Spleen (tissue), 11 donors: ENCODE data around the gene CHMP2B. TPM values are rescaled to one million over a fixed set of nuclear protein-coding genes. Genes with fewer than 3 reads are reported as not detected.

Experiments used
- DNase-seq: peaks from one replicate; pipeline ENCODE4 v3.0.0-alpha.2; 2020
- H3K27ac ChIP-seq, 8 donors: fragments of 200-600 bp; sonication (generic) in 7 of 8; 1 replicate in 4 of 8; 2 replicates in 4 of 8; pipeline versions ENCODE4 v1.5.0 to v1.8.0; 2016 to 2021; ENCODE audit warnings: inconsistent platforms in 4 of 8, mild to moderate bottlenecking in 4 of 8, moderate library complexity in 1 of 8
- H3K27me3 ChIP-seq, 7 donors: fragments of 200-600 bp; sonication (generic) in 6 of 7; replicated peaks in 1 of 7; 1 replicate in 4 of 7; 2 replicates in 3 of 7; pipeline versions ENCODE4 v1.5.0 to v1.8.0; 2016 to 2021; ENCODE audit warnings: inconsistent platforms in 3 of 7, mild to moderate bottlenecking in 1 of 7
- H3K36me3 ChIP-seq, 6 donors: fragments of 200-600 bp; sonication (generic) in 5 of 6; 1 replicate in 4 of 6; 2 replicates in 2 of 6; pipeline versions ENCODE4 v1.5.0 to v1.8.0; 2016 to 2021; ENCODE audit warnings: inconsistent platforms in 2 of 6
- H3K4me1 ChIP-seq, 6 donors: fragments of 200-600 bp; sonication (generic) in 5 of 6; 1 replicate in 3 of 6; 2 replicates in 3 of 6; pipeline versions ENCODE4 v1.5.0 to v1.8.0; 2016 to 2021; ENCODE audit warnings: inconsistent platforms in 3 of 6
- H3K4me3 ChIP-seq, 8 donors: fragments of 200-600 bp; sonication (generic) in 7 of 8; 1 replicate in 4 of 8; 2 replicates in 4 of 8; pipeline versions ENCODE4 v1.5.0 to v1.8.0; 2016 to 2021; ENCODE audit warnings: inconsistent platforms in 4 of 8, mild to moderate bottlenecking in 4 of 8, moderate library complexity in 2 of 8
- H3K9me3 ChIP-seq, 8 donors: fragments of 200-600 bp; sonication (generic) in 7 of 8; 1 replicate in 4 of 8; 2 replicates in 4 of 8; pipeline versions ENCODE4 v1.5.0 to v1.8.0; 2016 to 2021; ENCODE audit warnings: inconsistent platforms in 4 of 8
- POLR2A ChIP-seq, 3 donors: fragments of 450-650 bp; IDR thresholded peaks; one replicate each; pipeline ENCODE4 v1.5.1; 2017; ENCODE audit warnings: antibody characterized with exemption in 3 of 3, mild to moderate bottlenecking in 1 of 3
- POLR2AphosphoS5 ChIP-seq, 3 donors: sonication (generic); formaldehyde crosslinking; IDR thresholded peaks; one replicate each; pipeline ENCODE4 v1.5.1; 2017; ENCODE audit warnings: antibody characterized with exemption in 3 of 3
- WGBS, 5 donors: extraction: QIAGEN DNeasy Blood & Tissue Kit in 3 of 5; methylation state at CpG; one replicate each; pipeline versions ENCODE4 v1.1.5 to v1.1.7; 2013 to 2018; 5-methylcytosine and 5-hydroxymethylcytosine counted together
- intact Hi-C: fragments of 100-400 bp; cut with DNase I; formaldehyde crosslinking; loops from one replicate; pipeline ENCODE4 v1.15.0; 2023; ENCODE audit warnings: low total_unique reads
- polyA plus RNA-seq, 3 donors: library from polyadenylated mRNA; stranded (reverse); fragments of 200-250 nt; gene quantifications; one replicate each; pipeline ENCODE4 v1.2.1, GENCODE V29; 2013
- total RNA-seq, 7 donors: library from RNA; depleted of rRNA in 3 of 7; stranded (reverse); fragments of >200 nt in 3 of 7; fragmentation: NEBNext Ultra II Directional in 4 of 7; extraction: Animal tissue kit (Norgen Biotek cat#: 25700) in 4 of 7; gene quantifications; one replicate each; pipeline versions ENCODE4 v1.1.0 to v1.2.1, GENCODE V29; 2016 to 2021
- TF ChIP-seq, protein P1 (sequence below), 11 experiments: fragments of 200-600 bp in 7 of 11; fragments of 450-650 bp in 4 of 11; sonication (generic) in 4 of 11; IDR thresholded peaks in 8 of 11; conservative IDR thresholded peaks in 3 of 11; 1 replicate in 7 of 11; 2 replicates in 4 of 11; pipeline versions ENCODE4 v1.4.0 to v1.8.0; 2016 to 2021; ENCODE audit warnings: antibody characterized with exemption in 11 of 11, inconsistent platforms in 4 of 11, mild to moderate bottlenecking in 1 of 11
- donor health status: healthy with polysubstance abuse.
- donor health status: DM: no; HTN: no; CAD: no; lungs with moderate emphysema.
- donor health status: DM: no; HTN: no; CAD: no.
- donor health status: Bipolar disorder and iron deficiency.
- donor health status: healthy.
- donor health status: DM: no; HTN: no; CAD: no.
- donor health status: DM: yes; HTN: yes; CAD: no.

The CHMP2B gene
- total and polyA plus RNA-seq, 10 donors = 14.7 to 39.2 (median 31.6) TPM

DNA sequence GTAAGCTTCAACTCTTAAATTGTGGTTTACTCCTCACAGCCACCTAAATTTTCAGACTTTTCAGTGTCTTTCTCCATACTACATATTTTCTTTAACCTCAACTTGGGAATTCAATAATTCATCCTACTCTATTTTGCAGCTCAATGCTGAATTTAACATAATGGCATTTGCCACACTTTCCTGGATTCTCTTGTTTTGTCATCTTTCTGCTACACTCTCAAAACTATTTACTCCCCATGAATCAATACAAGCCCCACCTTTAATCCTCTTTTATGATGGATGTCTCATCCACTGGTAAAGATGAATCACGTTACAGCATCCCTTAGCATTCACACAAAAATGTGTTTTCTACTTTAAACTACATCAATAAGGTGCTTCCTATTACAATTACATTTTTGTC lies 19.6 kb upstream of the CHMP2B start:
- Histone ChIP-seq H3K36me3 (no peaks in the 10 kb centered on the region), H3K27ac (no peak overlapping the region), H3K4me1 (no peaks in the 10 kb centered on the region), H3K27me3 (peaks cover 0 to 12% (median 0%) of the 10 kb centered on the region in 7 donors), H3K4me3 (no peak overlapping the region), H3K9me3 (no peaks in the 10 kb centered on the region)
- TF ChIP-seq, protein P1, sequence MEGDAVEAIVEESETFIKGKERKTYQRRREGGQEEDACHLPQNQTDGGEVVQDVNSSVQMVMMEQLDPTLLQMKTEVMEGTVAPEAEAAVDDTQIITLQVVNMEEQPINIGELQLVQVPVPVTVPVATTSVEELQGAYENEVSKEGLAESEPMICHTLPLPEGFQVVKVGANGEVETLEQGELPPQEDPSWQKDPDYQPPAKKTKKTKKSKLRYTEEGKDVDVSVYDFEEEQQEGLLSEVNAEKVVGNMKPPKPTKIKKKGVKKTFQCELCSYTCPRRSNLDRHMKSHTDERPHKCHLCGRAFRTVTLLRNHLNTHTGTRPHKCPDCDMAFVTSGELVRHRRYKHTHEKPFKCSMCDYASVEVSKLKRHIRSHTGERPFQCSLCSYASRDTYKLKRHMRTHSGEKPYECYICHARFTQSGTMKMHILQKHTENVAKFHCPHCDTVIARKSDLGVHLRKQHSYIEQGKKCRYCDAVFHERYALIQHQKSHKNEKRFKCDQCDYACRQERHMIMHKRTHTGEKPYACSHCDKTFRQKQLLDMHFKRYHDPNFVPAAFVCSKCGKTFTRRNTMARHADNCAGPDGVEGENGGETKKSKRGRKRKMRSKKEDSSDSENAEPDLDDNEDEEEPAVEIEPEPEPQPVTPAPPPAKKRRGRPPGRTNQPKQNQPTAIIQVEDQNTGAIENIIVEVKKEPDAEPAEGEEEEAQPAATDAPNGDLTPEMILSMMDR (IDR thresholded peaks at IDR 0.05 in 8 of 11, conservative IDR thresholded peaks at IDR 0.05 in 3 of 11) = no peak
- TF ChIP-seq POLR2A (IDR thresholded peaks at IDR 0.05) (no peak), POLR2AphosphoS5 (IDR thresholded peaks at IDR 0.05) (no peak)
- intact Hi-C loops = no loop called here
- WGBS, 5 donors = 48 to 78% (median 56%) methylated on average over 1 of the region's 1 CpG
- DNase-seq = no peak

- Histone ChIP-seq H3K27me3 (peaks cover 0 to 12% (median 2%) of the 10 kb centered on the region in 7 donors), H3K27ac (no peak overlapping the region), H3K4me1 (no peaks in the 10 kb centered on the region), H3K4me3 (no peak overlapping the region), H3K9me3 (no peaks in the 10 kb centered on the region), H3K36me3 (no peaks in the 10 kb centered on the region)
- DNase-seq = no peak
- intact Hi-C loops = no loop called here
- WGBS, 5 donors = 43 to 56% (median 50%) methylated on average over 2 of the region's 2 CpGs
- TF ChIP-seq, protein P1 (IDR thresholded peaks at IDR 0.05 in 8 of 11, conservative IDR thresholded peaks at IDR 0.05 in 3 of 11) = no peak
- no peak for TF ChIP-seq POLR2AphosphoS5 (IDR thresholded peaks at IDR 0.05)
- TF ChIP-seq POLR2A (IDR thresholded peaks at IDR 0.05) = no peak
Measured at GRCh38 chr3:87209111-87209510, 18.0 kb upstream of the CHMP2B start.

- no peak overlapping the region for H3K4me3 ChIP-seq
- TF ChIP-seq POLR2AphosphoS5 (IDR thresholded peaks at IDR 0.05) = no peak
- no peaks in the 10 kb centered on the region for H3K4me1 ChIP-seq
- no peak for DNase-seq
- intact Hi-C loops = no loop called here
- no peaks in the 10 kb centered on the region for H3K36me3 ChIP-seq
- no peak overlapping the region for H3K27ac ChIP-seq
- WGBS, 5 donors = 83 to 95% (median 90%) methylated on average over 1 of the region's 1 CpG
- H3K27me3 ChIP-seq = peaks cover 0 to 37% (median 0%) of the 10 kb centered on the region in 7 donors
- no peaks in the 10 kb centered on the region for H3K9me3 ChIP-seq
Measured at GRCh38 chr3:87218560-87218959, 8.5 kb upstream of the CHMP2B start.

DNA sequence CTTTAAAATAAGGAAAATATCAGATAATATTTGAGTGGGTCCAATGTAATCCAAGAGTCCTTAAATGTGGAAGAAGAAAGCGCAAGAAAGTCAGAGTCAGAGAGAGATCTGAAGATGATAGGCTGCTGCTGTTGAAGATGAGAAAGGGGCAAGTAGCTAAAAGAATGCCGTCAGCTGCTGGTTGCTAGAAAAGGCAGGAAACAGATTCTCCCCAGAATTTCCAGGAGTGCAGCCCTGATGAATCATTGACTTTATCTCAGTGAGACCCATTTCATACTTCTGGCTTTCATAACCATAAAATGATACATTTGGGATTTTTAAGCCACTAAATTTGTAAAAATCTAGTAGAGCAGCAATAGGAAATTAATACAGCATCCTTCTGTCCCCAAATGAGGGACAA lies 7.5 kb upstream of the CHMP2B start:
- no peak overlapping the region for H3K4me3 ChIP-seq
- H3K36me3 ChIP-seq = no peaks in the 10 kb centered on the region
- H3K27me3 ChIP-seq = peaks cover 0 to 37% (median 0%) of the 10 kb centered on the region in 7 donors
- WGBS, 5 donors = 77 to 99% (median 84%) methylated on average over 2 of the region's 2 CpGs
- no peaks in the 10 kb centered on the region for H3K4me1 ChIP-seq
- TF ChIP-seq POLR2AphosphoS5 (IDR thresholded peaks at IDR 0.05) (no peak), POLR2A (IDR thresholded peaks at IDR 0.05) (no peak)
- TF ChIP-seq, protein P1 (IDR thresholded peaks at IDR 0.05 in 8 of 11, conservative IDR thresholded peaks at IDR 0.05 in 3 of 11) = no peak
- no peak overlapping the region for H3K27ac ChIP-seq
- intact Hi-C loops = no loop called here
- no peak for DNase-seq
- H3K9me3 ChIP-seq = no peaks in the 10 kb centered on the region

DNA sequence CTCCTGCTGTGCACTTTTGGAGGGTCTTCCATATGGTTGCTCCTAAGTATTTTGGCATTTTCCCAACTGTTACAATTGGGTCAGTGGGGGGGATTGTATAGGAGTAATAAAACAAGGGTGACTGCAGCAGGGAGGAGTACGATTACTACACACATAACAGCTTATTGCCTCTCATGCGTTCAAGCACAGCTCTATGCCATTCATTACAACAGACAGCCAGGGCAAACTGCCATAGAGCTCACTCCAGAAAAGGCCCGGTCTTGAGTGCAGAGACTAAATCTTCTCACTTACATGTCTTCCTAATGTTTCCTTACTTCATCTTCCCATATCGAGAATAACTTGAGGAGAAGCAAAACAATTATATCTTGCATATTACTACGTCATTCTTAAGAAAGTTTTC lies 1.4 kb upstream of the CHMP2B start:
- H3K4me3 ChIP-seq = no peak overlapping the region
- no peak for DNase-seq
- H3K27ac ChIP-seq = no peak overlapping the region
- H3K9me3 ChIP-seq = no peaks in the 10 kb centered on the region
- H3K4me1 ChIP-seq = peaks cover 13 to 37% (median 29%) of the 10 kb centered on the region in 6 donors
- H3K27me3 ChIP-seq = peaks cover 0 to 7% (median 0%) of the 10 kb centered on the region in 7 donors
- 80 to 88% (median 84%) methylated on average over 5 of the region's 5 CpGs for WGBS, 5 donors
- no peaks in the 10 kb centered on the region for H3K36me3 ChIP-seq
- intact Hi-C loops = no loop called here
- TF ChIP-seq POLR2AphosphoS5 (IDR thresholded peaks at IDR 0.05) = no peak
- no peak for TF ChIP-seq POLR2A (IDR thresholded peaks at IDR 0.05)
- TF ChIP-seq, protein P1 (IDR thresholded peaks at IDR 0.05 in 8 of 11, conservative IDR thresholded peaks at IDR 0.05 in 3 of 11) = no peak
